K562 (cell line): ENCODE measurements around the gene TKTL1. TPM values are rescaled to one million over a fixed set of nuclear protein-coding genes. Genes with fewer than 3 reads are reported as not detected.
A peak's percentile ranks its signal among the peaks of the same experiment; 100 is the strongest.

Experiments used
- ADNP ChIP-seq: fragments of 200-800 bp; sonication (Bioruptor generic); IDR thresholded peaks from 2 replicates; pipeline ENCODE4 v1.6.1; 2016; ENCODE audit warnings: missing genetic modification characterization, missing compliant biosample characterization
- CBX1 ChIP-seq: sonication (generic); IDR thresholded peaks from 2 replicates; pipeline ENCODE4 v1.6.1; 2016; ENCODE audit warnings: antibody characterized with exemption, low read depth, mild to moderate bottlenecking
- MCM5 ChIP-seq: fragments of 450-650 bp; IDR thresholded peaks from 2 replicates; pipeline ENCODE4 v1.6.1; 2016; ENCODE audit warnings: low read depth
- PCBP1 ChIP-seq: fragments of 200-400 bp; formaldehyde crosslinking; IDR thresholded peaks from 2 replicates; pipeline ENCODE4 v1.6.1; 2018; ENCODE audit warnings: mild to moderate bottlenecking, low read depth, low read length; ENCODE audit not compliant: poor library complexity, severe bottlenecking
- PURB ChIP-seq: sonication (generic); formaldehyde crosslinking; IDR thresholded peaks from 2 replicates; pipeline ENCODE4 v1.9.0; 2021; ENCODE audit warnings: low read depth, mild to moderate bottlenecking, missing genetic modification reagents
- RBM34 ChIP-seq: fragments of 200-400 bp; formaldehyde crosslinking; IDR thresholded peaks from 2 replicates; pipeline ENCODE4 v1.6.1; 2018; ENCODE audit warnings: low read length, borderline replicate concordance; ENCODE audit not compliant: insufficient read depth
- ZBTB17 ChIP-seq: fragments of 450-650 bp; formaldehyde crosslinking; IDR thresholded peaks from 2 replicates; pipeline ENCODE4 v1.4.0; 2020; ENCODE audit warnings: mild to moderate bottlenecking
- ZSCAN29 ChIP-seq: fragments of 450-650 bp; IDR thresholded peaks from 2 replicates; pipeline ENCODE4 v1.6.1; 2017
- polyA plus RNA-seq, 8 experiments: library from polyadenylated mRNA; depleted of rRNA in 4 of 8; stranded (reverse) in 5 of 8; unstranded in 3 of 8; fragments of >200 nt; fragmentation: Nextera tagmentation in 2 of 8; fragmentation: Illumina TruSeq in 1 of 8; extraction: Ambion mirVana in 2 of 8; extraction: Trizol in 1 of 8; gene quantifications; 2 replicates each; pipeline versions ENCODE4 v1.2.1 to v1.2.3, GENCODE V29; 2011 to 2014; ENCODE audit warnings: inconsistent platforms in 1 of 8, missing spikeins in 1 of 8
- total RNA-seq, 7 experiments: library from RNA; depleted of rRNA in 6 of 7; stranded (reverse); fragments of >200 nt in 6 of 7; fragmentation: Illumina TruSeq in 2 of 7; extraction: Trizol in 2 of 7; gene quantifications; 2 replicates each; pipeline versions ENCODE4 v1.2.1 to v1.2.3, GENCODE V29; 2011 to 2021; ENCODE audit warnings: low replicate concordance in 1 of 7
- TF ChIP-seq, protein P1 (sequence below): IDR thresholded peaks from 2 replicates; pipeline ENCODE4 v1.6.1; 2011; ENCODE audit warnings: borderline replicate concordance, low read depth, mild to moderate bottlenecking, moderate library complexity, low read length; ENCODE audit not compliant: insufficient read depth, poor library complexity, severe bottlenecking
- TF ChIP-seq, protein P2 (sequence below), 2 experiments: fragments of 450-650 bp in 1 of 2; sonication (generic) in 1 of 2; formaldehyde crosslinking in 1 of 2; IDR thresholded peaks; 2 replicates each; pipeline versions ENCODE4 v1.7.1 to v1.9.0; 2016 to 2022; ENCODE audit warnings: inconsistent platforms in 1 of 2, mild to moderate bottlenecking in 1 of 2, missing genetic modification reagents in 1 of 2
- TF ChIP-seq, protein P3 (sequence below): fragments of 150-350 bp; conservative IDR thresholded peaks from 2 replicates; pipeline ENCODE4 v1.6.1; 2014; ENCODE audit warnings: low read length

Gene TKTL1
- total and polyA plus RNA-seq, 9 of the 15 experiments (the other 6 are each of a cell fraction or from before 2014, with no cell fraction given), result 0.18 to 0.71 (median 0.38) TPM

DNA sequence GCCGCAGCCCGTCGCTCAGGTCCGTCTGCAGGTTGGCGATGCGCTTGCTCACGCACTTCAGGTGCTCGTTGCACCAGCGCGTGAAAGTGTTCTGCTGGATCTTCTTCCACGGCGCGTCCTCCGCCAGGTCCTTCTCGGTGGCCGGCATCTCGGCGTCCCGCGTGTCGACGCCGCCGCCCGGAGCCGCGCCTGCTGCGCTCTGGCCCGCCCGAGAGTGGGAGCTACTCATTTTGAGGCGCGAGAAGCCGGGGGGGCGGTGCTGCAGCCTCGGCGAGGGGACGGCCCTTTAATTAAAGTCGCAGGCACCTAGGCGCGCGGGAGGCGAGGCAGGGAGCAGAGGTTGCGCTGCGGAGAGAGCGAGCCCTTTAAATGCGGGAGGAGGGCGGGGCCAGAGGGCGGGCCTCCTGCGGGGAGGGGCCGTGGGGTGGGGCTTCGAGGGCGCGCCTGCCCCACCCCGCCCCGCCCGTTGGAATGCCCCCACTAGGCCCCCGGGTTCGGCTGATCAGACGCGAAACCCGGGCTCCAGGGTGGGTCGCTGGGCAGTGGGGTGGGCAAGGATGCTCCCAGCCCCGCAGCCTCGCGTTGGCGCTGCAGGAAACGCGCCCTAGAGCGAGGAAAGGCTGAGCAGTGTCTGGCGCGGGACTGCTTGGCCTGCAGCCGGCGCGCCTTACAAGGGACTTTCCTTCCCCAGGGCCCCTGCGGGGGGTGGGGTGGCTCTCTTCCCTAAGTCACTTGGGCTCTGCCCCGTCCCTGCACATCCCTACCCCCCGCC is 75.6 kb downstream of the TKTL1 start (continued):
- TF ChIP-seq, protein P1, sequence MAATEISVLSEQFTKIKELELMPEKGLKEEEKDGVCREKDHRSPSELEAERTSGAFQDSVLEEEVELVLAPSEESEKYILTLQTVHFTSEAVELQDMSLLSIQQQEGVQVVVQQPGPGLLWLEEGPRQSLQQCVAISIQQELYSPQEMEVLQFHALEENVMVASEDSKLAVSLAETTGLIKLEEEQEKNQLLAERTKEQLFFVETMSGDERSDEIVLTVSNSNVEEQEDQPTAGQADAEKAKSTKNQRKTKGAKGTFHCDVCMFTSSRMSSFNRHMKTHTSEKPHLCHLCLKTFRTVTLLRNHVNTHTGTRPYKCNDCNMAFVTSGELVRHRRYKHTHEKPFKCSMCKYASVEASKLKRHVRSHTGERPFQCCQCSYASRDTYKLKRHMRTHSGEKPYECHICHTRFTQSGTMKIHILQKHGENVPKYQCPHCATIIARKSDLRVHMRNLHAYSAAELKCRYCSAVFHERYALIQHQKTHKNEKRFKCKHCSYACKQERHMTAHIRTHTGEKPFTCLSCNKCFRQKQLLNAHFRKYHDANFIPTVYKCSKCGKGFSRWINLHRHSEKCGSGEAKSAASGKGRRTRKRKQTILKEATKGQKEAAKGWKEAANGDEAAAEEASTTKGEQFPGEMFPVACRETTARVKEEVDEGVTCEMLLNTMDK, result no peak
- TF ChIP-seq ZSCAN29 (no peak), PURB (CRISPR knock-in tag) (no peak), RBM34 (no peak), CBX1 (peak; percentile 90; the same call in 1 of the 2 replicates), ZBTB17 (CRISPR knock-in tag) (no peak), MCM5 (no peak), ADNP (tag) (no peak), PCBP1 (peak; percentile 25)
- TF ChIP-seq, protein P2, sequence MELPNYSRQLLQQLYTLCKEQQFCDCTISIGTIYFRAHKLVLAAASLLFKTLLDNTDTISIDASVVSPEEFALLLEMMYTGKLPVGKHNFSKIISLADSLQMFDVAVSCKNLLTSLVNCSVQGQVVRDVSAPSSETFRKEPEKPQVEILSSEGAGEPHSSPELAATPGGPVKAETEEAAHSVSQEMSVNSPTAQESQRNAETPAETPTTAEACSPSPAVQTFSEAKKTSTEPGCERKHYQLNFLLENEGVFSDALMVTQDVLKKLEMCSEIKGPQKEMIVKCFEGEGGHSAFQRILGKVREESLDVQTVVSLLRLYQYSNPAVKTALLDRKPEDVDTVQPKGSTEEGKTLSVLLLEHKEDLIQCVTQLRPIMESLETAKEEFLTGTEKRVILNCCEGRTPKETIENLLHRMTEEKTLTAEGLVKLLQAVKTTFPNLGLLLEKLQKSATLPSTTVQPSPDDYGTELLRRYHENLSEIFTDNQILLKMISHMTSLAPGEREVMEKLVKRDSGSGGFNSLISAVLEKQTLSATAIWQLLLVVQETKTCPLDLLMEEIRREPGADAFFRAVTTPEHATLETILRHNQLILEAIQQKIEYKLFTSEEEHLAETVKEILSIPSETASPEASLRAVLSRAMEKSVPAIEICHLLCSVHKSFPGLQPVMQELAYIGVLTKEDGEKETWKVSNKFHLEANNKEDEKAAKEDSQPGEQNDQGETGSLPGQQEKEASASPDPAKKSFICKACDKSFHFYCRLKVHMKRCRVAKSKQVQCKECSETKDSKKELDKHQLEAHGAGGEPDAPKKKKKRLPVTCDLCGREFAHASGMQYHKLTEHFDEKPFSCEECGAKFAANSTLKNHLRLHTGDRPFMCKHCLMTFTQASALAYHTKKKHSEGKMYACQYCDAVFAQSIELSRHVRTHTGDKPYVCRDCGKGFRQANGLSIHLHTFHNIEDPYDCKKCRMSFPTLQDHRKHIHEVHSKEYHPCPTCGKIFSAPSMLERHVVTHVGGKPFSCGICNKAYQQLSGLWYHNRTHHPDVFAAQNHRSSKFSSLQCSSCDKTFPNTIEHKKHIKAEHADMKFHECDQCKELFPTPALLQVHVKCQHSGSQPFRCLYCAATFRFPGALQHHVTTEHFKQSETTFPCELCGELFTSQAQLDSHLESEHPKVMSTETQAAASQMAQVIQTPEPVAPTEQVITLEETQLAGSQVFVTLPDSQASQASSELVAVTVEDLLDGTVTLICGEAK (IDR thresholded peaks at IDR 0.05), result no peak
- TF ChIP-seq, protein P2 (CRISPR knock-in tag; IDR thresholded peaks at IDR 0.05), result no peak; the same call in 1 of the 2 replicates
- TF ChIP-seq, protein P3, sequence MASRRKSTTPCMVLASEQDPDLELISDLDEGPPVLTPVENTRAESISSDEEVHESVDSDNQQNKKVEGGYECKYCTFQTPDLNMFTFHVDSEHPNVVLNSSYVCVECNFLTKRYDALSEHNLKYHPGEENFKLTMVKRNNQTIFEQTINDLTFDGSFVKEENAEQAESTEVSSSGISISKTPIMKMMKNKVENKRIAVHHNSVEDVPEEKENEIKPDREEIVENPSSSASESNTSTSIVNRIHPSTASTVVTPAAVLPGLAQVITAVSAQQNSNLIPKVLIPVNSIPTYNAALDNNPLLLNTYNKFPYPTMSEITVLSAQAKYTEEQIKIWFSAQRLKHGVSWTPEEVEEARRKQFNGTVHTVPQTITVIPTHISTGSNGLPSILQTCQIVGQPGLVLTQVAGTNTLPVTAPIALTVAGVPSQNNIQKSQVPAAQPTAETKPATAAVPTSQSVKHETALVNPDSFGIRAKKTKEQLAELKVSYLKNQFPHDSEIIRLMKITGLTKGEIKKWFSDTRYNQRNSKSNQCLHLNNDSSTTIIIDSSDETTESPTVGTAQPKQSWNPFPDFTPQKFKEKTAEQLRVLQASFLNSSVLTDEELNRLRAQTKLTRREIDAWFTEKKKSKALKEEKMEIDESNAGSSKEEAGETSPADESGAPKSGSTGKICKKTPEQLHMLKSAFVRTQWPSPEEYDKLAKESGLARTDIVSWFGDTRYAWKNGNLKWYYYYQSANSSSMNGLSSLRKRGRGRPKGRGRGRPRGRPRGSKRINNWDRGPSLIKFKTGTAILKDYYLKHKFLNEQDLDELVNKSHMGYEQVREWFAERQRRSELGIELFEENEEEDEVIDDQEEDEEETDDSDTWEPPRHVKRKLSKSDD, result no peak
